ENCODE data around the gene SCTR. TPM values are rescaled to one million over a fixed set of nuclear protein-coding genes. Genes with fewer than 3 reads are reported as not detected.

SCTR gene
- total RNA-seq, 1 experiment from 2014 or later, result not detected

DNA sequence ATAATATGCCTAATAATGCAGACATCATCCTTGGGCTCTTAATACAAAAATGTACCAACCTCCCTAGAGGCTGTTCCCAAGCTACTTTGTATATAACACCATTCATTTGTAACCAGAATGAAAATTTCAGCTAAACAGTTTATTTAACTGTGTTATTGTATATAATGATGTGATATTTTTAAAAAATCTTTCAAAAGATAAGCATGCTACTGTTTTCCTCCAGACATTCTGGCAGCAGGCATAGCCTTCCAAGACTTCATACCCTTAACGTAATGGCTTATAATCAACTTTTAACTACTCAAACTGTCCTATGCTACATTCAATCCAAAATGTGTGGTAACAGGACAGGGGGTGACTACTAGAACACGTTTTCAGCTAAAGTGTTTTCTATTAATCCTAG lies 41.2 kb upstream of the SCTR start (continued):
- no peak for TF ChIP-seq ELF4 (CRISPR knock-in tag; IDR thresholded peaks at IDR 0.05; ENCODE audit: low read depth)
- TF ChIP-seq TEAD1 (CRISPR knock-in tag; IDR thresholded peaks at IDR 0.05), result no peak
- no peak for TF ChIP-seq SMAD4 (CRISPR knock-in tag; IDR thresholded peaks at IDR 0.05)
- TF ChIP-seq OVOL2 (CRISPR knock-in tag; IDR thresholded peaks at IDR 0.05; ENCODE audit: borderline replicate concordance), result no peak

DNA sequence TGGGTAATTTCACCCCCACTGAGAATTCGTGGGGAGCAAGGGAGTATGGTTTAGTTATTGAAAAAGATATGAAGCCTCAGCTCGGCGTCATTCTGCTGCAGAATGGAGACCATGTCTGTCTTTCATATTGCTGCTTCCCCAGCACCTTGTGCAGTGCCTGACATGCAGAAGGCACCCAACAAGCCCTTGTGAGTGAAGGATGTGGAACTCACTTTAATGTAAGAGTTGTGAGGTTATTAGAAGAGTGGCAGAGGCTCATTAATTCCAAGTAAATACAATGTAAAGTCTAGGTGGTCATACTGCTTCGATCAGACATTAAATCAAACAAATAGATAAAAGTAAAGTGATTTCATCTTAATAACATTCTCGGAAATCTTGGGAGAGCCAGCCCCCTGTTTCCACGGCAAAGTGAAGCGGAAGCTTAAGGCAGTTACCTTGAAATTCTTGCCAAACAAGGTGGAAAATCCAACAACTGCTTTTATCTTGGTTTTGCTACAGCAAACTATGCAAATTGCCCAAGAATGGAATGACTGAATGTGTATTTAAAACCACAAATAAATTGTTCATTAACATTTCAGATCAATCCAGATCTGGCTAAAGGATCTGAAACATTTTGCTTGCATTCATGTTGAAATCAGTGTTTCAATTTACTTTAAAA lies 29.5 kb upstream of the SCTR start:
- no peak overlapping the region for H3K27ac Mint-ChIP-seq
- H3K4me3 Mint-ChIP-seq, result no peak overlapping the region
- DNase-seq (ENCODE audit: low spot score) (no peak), ATAC-seq (no peak)
- TF ChIP-seq, protein P1, sequence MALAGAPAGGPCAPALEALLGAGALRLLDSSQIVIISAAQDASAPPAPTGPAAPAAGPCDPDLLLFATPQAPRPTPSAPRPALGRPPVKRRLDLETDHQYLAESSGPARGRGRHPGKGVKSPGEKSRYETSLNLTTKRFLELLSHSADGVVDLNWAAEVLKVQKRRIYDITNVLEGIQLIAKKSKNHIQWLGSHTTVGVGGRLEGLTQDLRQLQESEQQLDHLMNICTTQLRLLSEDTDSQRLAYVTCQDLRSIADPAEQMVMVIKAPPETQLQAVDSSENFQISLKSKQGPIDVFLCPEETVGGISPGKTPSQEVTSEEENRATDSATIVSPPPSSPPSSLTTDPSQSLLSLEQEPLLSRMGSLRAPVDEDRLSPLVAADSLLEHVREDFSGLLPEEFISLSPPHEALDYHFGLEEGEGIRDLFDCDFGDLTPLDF (CRISPR knock-in tag; IDR thresholded peaks at IDR 0.05), result no peak
- no peak for TF ChIP-seq SOX15 (CRISPR knock-in tag; IDR thresholded peaks at IDR 0.05)
- TF ChIP-seq ETV6 (CRISPR knock-in tag; IDR thresholded peaks at IDR 0.05), result no peak
- TF ChIP-seq ATF1 (CRISPR knock-in tag; IDR thresholded peaks at IDR 0.05), result no peak
- TF ChIP-seq, protein P2, sequence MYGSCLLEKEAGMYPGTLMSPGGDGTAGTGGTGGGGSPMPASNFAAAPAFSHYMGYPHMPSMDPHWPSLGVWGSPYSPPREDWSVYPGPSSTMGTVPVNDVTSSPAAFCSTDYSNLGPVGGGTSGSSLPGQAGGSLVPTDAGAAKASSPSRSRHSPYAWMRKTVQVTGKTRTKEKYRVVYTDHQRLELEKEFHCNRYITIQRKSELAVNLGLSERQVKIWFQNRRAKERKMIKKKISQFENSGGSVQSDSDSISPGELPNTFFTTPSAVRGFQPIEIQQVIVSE (CRISPR knock-in tag; IDR thresholded peaks at IDR 0.05; ENCODE audit: borderline replicate concordance), result no peak
- TF ChIP-seq, protein P3, sequence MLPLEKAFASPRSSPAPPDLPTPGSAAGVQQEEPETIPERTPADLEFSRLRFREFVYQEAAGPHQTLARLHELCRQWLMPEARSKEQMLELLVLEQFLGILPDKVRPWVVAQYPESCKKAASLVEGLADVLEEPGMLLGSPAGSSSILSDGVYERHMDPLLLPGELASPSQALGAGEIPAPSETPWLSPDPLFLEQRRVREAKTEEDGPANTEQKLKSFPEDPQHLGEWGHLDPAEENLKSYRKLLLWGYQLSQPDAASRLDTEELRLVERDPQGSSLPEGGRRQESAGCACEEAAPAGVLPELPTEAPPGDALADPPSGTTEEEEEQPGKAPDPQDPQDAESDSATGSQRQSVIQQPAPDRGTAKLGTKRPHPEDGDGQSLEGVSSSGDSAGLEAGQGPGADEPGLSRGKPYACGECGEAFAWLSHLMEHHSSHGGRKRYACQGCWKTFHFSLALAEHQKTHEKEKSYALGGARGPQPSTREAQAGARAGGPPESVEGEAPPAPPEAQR (CRISPR knock-in tag; IDR thresholded peaks at IDR 0.05), result no peak
- TF ChIP-seq, protein P4, sequence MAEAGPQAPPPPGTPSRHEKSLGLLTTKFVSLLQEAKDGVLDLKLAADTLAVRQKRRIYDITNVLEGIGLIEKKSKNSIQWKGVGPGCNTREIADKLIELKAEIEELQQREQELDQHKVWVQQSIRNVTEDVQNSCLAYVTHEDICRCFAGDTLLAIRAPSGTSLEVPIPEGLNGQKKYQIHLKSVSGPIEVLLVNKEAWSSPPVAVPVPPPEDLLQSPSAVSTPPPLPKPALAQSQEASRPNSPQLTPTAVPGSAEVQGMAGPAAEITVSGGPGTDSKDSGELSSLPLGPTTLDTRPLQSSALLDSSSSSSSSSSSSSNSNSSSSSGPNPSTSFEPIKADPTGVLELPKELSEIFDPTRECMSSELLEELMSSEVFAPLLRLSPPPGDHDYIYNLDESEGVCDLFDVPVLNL (CRISPR knock-in tag; IDR thresholded peaks at IDR 0.05; ENCODE audit: borderline replicate concordance, low read depth), result no peak
- TF ChIP-seq, protein P5, sequence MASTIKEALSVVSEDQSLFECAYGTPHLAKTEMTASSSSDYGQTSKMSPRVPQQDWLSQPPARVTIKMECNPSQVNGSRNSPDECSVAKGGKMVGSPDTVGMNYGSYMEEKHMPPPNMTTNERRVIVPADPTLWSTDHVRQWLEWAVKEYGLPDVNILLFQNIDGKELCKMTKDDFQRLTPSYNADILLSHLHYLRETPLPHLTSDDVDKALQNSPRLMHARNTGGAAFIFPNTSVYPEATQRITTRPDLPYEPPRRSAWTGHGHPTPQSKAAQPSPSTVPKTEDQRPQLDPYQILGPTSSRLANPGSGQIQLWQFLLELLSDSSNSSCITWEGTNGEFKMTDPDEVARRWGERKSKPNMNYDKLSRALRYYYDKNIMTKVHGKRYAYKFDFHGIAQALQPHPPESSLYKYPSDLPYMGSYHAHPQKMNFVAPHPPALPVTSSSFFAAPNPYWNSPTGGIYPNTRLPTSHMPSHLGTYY (CRISPR knock-in tag; IDR thresholded peaks at IDR 0.05), result no peak
- TF ChIP-seq ZNF423 (CRISPR knock-in tag; IDR thresholded peaks at IDR 0.05), result no peak
- CTCF ChIA-PET, result interaction anchor here (0.6 kb wide), 1 partner anchor 378 kb away, joined by 4 read pairs; no protein-coding TSS in a partner anchor
- peaks cover 5% of the 10 kb centered on the region; the same call in 1 of the 2 replicates for H3K27me3 Mint-ChIP-seq (ENCODE audit: low read depth)
- no peaks in the 10 kb centered on the region for H3K9me3 Mint-ChIP-seq
- no peaks in the 10 kb centered on the region for H3K36me3 Mint-ChIP-seq
- POLR2A ChIA-PET, result no interaction called here
- H3K4me1 Mint-ChIP-seq, result no peaks in the 10 kb centered on the region

DNA sequence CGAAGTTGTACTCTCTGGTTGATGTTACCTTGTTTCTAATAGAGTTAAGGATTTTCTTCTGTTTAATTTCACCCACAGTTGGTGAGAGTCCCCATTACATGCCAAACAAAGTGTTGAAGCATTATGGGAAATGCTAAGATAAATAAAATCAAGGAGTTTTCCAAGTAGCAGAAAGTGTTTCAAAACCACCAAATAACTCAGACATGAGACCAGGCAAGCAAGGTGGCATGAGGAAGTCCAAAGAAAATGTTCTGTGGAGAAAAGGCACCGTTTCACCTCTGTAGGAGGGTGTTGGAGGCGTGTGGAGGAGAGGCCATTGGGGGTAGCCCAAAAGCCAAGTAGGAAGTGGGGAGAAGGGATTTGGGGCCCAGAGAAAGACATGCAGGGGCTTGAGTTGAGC lies 28.6 kb upstream of the SCTR start:
- Mint-ChIP-seq H3K4me1 (no peaks in the 10 kb centered on the region), H3K27me3 (ENCODE audit: low read depth) (peaks cover 5% of the 10 kb centered on the region; the same call in 1 of the 2 replicates), H3K9me3 (no peaks in the 10 kb centered on the region), H3K27ac (no peak overlapping the region), H3K4me3 (no peak overlapping the region), H3K36me3 (no peaks in the 10 kb centered on the region)
- POLR2A ChIA-PET, result no interaction called here
- TF ChIP-seq CREM (CRISPR knock-in tag; IDR thresholded peaks at IDR 0.05) (no peak), FOXJ3 (CRISPR knock-in tag; IDR thresholded peaks at IDR 0.05; ENCODE audit: borderline replicate concordance) (no peak), NFYB (CRISPR knock-in tag; conservative IDR thresholded peaks at IDR 0.05; ENCODE audit: low read depth) (no peak), ATF1 (CRISPR knock-in tag; IDR thresholded peaks at IDR 0.05) (no peak), ZNF671 (CRISPR knock-in tag; IDR thresholded peaks at IDR 0.05) (no peak), ZNF121 (CRISPR knock-in tag; IDR thresholded peaks at IDR 0.05) (no peak)
- TF ChIP-seq, protein P6, sequence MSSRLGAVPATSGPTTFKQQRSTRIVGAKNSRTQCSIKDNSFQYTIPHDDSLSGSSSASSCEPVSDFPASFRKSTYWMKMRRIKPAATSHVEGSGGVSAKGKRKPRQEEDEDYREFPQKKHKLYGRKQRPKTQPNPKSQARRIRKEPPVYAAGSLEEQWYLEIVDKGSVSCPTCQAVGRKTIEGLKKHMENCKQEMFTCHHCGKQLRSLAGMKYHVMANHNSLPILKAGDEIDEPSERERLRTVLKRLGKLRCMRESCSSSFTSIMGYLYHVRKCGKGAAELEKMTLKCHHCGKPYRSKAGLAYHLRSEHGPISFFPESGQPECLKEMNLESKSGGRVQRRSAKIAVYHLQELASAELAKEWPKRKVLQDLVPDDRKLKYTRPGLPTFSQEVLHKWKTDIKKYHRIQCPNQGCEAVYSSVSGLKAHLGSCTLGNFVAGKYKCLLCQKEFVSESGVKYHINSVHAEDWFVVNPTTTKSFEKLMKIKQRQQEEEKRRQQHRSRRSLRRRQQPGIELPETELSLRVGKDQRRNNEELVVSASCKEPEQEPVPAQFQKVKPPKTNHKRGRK (CRISPR knock-in tag; IDR thresholded peaks at IDR 0.05; ENCODE audit: borderline replicate concordance), result no peak
- TF ChIP-seq, protein P7, sequence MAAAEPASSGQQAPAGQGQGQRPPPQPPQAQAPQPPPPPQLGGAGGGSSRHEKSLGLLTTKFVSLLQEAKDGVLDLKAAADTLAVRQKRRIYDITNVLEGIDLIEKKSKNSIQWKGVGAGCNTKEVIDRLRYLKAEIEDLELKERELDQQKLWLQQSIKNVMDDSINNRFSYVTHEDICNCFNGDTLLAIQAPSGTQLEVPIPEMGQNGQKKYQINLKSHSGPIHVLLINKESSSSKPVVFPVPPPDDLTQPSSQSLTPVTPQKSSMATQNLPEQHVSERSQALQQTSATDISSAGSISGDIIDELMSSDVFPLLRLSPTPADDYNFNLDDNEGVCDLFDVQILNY (CRISPR knock-in tag; IDR thresholded peaks at IDR 0.05), result no peak
- TF ChIP-seq, protein P4 (CRISPR knock-in tag; IDR thresholded peaks at IDR 0.05; ENCODE audit: borderline replicate concordance, low read depth), result no peak
- CTCF ChIA-PET, result no interaction called here
- DNase-seq (ENCODE audit: low spot score) (no peak), ATAC-seq (no peak)
